HG02981 (cell line): ENCODE measurements around the gene GRID1.
A peak's percentile ranks its signal among the peaks of the same experiment; 100 is the strongest.

Experiments
- ATAC-seq: cut with Tn5 transposase; IDR thresholded peaks from one replicate; pipeline ENCODE4 v1.9.1; 2021; ENCODE audit warnings: mild to moderate bottlenecking, moderate library complexity; ENCODE audit not compliant: unreplicated experiment

The GRID1 gene

DNA sequence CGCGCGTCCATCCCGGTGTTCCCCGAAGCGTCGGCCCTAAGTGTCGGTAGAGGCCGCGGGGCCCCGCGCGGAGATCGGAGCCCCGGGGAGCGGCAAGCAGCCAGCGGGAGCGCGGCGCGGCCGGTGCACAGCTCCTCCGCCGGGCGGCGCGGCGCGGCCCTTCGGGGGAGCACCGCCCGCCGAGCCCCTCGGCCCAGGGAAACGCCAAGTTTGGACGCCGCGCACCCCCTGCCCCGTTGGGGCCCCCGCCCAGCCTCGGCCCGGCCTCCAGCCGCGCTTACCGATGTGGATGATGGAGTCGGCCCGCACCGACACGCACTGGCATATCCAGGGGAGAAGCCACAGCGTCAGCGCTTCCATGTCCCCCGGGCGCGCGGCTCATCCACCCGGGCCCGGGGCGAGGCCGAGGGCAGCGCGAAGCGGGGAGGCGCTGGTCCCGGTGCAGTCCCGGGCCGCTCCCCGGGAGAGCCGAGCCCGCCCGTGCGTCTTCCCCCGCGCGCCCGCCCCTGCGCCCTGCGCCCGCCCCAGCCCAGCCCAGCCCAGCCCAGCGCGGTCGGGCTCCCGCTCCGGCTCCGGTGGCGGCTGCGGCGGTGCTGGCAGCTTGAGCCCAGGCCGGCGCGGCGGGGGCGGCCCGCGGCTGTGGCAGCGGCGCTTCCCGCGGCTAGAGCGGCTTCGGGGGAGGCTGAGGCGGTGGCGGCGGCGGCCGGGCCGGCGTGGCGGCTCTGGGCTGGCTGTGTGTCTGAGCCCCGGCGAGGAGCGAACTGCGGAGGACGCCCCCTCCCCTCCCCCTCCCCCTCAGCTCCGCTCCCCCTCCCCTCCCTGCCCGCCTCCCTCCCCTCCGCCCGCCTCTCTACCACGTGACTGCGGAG is at the start of gene GRID1:
Gene GRID1, minus strand, starts transcription at position 763 of the 869 bp plus-strand sequence.
- ATAC-seq: no peak

DNA sequence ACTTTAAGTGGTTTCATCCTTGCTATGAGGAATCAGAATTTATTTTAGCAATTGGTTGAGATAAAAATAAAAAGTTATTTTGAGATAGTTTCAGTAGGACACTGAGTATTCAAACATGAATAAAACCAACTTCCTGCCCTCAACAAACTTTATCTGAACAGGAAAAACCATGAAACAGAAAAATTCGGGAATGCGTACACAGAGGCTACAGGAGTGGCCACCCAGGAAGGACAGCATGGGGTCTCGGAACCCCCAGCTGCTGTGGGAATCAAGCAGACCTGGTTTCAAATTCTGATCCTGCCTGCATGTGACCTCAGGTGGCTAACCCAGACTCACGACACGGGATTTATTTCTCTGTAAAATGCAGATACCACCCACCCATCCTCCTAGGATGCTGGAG is 49.0 kb upstream of the GRID1 start:
- no peak for ATAC-seq

DNA sequence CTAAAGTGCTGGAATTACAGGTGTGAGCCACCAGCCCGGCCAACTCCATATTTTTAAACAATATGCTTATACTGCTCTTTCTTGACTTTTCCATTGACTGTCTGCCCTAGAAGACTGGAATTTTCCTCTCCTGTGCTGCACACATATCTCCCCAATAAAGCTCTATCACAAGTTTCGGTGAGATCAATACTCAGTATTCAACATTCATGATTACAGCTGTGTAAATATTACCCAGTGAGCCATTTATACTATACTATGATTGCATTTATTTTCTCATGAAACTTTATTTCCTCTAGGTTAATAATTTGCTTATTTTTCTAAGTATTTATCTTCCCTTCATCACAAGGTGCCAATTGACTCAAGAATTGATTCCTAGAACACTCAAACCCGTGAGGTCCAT is 48.5 kb upstream of the GRID1 start:
- ATAC-seq: no peak

DNA sequence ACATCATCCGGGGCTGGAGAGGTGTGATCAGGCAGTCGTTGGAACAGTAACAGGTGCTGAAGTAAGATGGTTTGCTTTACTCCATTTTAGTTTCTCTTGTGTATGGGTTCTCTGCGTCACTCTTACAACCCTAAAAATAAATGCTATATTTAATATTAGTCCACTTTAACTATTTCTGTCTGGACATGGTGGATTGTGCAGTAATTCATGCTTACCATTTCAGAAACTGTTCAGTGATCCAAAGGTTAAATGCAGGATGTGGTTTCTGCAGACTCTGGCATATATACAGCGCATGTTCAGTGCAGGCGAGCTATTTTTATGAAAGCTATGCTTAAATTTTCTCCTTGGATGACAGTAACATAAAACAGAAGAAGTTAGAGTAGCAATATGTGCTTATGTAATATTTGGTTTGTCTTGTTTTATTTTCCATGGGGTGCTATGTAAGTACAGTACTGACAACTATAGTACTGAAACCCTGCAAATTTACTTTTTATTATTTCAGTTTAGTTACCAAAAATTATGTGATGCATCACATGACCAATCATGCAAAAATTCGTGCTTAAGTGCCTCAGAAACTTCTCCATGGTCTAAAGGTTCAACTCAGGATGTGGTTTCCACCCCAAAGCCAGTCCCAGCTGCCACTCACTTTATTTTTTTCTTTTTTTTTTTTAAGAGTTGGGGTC is 46.6 kb upstream of the GRID1 start:
- peak; percentile 77 for ATAC-seq

DNA sequence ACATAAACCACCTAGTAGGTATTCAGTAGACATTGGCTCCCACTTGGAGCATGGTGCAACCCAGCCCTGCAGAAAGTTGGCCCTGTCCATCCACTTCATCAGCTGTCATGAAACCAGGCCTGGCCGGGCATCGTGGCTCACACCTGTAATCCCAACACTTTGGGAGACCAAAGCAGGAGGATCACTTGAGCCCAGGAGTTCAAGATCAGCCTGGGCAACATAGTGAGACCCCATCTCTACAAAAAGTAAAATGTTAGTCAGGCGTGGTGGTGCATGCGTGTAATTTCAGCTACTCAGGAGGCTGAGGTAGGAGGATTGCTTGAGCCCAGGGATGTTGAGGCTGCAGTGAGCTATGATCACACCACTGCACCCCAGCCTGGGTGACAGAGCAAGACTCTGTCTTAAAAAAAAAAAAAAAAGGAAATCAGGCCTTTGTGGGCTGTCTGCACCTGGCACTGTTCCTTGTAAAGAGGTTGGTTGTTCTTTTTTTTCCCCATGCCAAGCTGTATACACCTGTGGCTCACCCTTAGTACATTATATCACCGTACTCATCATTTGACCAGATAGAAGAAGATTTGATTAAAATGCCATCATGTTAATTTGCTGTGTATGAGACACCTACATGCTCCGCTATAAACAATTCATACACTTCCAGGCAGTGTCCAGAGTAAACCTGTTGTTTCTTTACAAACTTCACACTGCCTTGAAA is 45.4 kb upstream of the GRID1 start:
- peak; percentile 1 for ATAC-seq

DNA sequence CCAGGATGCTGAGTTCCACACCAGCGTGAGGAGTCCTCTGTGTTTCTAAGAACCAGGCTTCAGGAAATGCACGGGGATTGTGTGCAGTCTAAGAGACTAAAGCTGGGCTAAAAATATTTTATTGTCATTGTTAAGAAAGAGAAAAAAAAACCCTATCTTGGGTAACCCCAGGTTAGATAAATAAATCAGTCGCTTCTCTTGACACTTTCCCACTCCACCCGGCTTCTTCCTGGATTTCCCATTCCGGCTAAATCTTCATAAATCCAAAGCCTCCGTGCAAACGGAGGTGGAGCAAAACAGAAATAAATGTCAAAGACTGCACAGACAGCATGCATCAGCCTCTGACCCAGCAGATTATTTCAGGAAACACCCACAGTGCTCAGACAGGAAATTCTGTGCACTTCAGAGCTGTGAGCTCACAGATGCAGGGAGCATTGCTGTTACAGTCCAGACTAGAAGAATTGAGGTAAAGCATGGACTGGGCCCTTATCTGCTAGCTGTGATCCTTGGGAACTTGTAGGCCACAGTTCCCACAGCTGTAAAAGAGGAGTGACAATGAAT is 44.8 kb upstream of the GRID1 start:
- ATAC-seq: peak; percentile 31

DNA sequence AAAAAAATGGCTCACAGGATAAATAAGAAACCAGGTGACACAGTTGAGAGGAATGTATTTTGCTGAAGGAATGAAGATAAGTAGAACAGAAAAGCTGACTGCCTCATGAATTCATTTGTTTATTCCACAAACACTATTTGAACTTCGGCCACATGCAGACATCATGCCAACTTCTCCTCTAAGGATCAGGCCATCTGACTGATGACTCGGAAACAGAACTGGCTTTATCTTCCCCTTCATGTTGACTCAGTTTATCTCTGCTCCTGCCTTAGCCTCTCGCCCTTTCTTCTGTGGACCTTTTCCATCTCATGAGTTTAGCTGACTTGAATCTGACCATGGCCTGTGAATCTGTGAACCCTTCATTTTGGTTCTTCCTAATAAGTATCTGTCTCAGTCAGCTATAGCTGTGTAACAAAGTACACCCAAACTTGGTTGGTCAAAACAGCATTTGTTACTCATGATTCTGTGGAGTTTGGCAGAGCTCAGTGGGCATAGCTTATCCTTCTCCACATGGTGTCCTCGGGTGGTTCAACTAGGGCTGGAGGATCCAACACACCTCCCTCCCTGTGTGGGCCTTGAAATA is 44.0 kb upstream of the GRID1 start:
- no peak for ATAC-seq

DNA sequence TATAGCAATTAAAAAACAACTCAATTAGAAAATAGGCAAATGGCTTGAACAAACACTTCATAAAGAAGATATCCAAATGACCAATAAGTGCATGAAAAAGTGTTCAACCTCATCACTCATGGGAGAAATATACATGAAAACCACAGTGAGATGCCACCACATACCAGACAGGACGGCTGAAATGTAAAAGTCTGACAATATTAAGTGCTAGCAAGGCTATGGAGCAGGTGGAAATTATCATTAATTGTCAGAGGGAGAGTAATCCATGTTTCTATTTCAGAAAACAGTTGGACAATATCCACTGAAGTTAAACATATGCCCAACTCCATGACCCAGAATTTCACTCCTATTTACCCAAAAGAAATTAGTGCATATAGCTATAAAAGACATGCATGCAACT is 42.6 kb upstream of the GRID1 start:
- ATAC-seq: no peak

DNA sequence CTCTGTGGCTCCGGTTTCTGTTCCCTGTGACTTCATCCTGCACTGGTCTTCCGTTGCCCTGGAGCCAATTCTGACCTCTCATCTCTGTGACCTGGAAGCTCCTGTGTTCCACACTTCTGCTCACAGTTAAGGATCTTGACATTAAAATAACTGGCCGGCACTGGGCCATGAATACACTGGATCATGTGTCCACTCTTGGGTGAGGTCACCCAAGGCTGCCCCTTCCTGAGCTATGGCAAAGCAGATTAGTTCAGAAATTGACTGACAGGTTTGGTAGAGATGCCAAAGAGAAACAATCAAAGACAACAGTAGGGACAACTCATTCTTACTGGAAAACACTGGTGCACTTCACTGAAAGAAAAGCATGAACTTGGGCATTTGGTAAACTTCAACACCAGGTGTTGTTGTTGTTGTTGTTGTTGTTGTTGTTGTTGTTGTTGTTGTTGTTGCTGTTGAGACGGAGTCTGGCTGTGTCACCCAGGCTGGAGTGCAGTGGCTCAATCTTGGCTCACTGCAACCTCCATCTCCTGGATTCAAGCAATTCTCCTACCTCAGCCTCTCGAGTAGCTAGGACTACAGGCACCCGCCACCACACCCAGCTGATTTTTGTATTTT is 36.7 kb upstream of the GRID1 start:
- ATAC-seq: no peak

DNA sequence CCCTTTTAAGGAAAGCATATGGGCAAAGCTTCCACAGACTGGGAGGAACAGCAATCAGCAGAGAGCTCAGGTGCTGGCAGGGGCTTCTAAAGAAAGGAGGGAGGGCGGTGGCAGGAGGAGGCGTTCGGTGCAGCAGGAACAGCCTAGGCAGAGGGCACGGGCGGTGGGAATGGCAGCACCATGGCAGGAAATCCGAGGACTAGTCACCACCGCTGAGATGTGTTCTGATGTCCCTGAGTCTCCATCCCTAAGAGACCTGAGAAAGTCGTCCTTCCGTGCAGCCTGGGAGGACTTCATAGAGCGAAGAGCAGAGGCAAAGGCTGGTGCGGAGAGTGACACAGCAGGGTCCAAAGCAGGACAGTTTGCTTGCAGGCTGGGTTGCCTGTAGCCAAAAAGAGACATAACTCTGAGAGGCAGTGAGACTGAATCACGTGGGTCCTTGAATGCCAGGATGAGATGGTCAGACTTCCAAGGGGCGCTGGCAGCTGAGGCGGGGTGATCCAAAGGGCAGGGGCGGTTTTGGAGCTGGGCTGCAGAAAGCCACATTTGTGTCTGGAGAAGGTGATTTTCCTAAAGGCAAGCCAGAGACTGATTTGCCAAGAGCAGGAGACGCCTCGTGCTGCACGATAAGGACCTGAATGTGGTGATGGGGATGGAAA is 35.8 kb upstream of the GRID1 start:
- no peak for ATAC-seq

DNA sequence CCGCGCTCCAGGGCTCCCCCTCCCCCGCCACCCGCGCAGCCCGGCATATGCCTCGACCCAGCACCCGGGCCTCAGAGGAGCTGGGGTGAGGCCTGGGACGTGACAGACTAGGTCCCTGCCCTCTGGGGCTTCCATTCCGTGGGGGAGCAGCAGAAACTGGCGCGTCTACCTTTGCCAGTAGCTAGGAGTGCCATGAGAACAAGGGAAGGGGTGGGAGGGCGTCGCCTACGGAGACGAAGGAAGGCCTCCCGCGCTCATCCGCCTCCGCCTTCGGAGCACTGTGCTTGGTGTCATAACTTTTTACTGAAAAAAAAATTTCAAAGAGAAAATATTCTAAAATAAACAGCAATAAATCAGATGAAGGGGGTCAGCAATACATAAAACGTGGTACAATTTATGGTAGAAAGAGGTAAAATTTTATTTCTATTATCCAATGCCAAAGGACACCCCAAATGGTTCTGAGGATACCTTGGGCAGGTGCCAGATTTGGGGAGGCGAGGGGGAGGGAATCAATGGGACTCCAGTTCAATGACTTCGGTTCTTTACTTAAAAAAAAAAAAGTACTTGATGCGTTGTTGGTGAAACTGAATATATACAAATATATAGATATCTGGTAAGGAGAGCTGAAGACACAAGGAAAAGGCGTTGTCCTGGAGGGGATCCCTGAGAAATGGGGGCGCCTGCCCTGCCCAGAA is 35.1 kb upstream of the GRID1 start:
- ATAC-seq: no peak

DNA sequence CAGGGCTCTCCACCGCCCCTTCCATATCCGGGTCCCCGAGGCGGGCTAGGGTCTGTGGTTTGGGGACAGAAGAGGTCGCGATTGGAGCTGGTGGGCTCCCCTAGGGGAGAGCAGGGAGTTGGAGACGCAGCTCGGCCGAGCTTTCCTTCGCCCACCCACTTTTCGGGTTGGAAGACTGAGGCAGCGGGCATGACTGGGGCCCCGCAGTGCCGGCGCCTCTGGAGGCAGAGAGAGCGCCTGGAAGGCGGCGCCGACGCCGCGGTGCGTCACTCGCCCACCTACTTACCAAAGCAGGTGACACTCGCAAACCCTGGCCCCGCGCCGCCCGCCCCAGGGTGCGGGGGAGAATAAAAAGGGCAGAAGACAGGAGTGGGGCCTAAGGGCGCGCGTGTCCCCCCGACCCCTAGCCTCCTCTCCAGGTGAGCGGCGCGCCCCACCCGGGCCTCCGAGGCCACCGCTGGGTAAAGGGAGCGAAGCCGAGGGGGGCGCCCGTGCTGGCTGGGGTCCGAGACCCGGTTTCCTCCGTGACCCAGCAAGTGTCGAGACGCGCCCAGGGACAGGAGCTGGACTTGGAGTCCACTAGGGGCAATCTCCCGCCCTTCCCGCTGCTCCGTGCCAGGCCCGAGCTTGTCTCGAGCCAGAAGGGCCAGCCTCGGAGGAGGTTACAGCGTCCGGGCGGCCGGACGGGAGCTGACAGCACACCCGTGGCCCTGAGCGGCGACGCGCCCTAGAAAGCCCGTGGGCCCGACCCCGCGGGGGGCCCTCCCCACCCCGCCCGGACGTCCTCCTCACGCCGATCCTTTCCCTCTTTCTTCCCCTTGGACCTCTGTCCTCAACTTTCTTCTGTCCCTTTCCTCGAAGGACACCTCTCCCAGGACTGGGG is 34.4 kb upstream of the GRID1 start:
- peak; percentile 25 for ATAC-seq

DNA sequence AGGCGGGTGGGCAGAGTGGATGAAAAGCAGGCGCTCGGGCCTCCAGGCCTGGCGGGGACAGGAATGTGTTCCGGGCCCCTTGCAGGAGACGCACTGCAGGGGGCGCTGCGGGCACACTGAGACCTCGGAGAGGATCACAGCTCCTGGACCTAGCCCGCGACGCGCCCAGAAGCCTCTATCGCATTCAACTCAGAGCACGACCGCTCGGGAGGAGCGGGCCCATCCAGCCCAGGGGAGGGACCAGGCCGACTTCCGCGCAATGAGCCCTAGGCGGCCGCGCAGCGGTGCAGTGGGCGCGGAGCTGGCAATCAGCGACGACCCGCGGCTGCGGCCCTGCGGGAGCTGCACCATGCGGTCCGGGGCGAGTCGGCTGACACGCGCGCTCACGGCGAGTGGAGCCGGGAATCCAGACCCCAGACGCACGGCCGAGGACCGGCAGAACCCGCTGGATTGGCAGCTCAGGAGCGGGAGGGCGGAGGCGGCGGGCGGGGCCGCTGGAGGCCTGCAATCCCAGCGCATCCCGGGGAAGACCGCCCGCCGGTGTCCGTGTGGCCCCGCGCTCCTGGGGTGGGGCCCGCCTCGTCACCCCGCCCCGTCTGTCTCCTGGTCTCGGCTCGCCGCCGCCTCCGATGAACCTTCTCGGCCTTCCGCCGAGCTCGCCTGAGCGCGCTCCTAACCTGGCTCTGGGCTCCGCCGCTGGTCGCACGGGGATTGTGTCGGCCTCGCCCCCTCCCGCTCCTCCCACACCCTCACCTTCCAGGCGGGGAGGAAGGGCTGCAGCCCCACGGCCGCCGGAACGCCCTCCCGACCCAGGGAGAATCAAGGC is 33.5 kb upstream of the GRID1 start:
- ATAC-seq: peak; percentile 91

DNA sequence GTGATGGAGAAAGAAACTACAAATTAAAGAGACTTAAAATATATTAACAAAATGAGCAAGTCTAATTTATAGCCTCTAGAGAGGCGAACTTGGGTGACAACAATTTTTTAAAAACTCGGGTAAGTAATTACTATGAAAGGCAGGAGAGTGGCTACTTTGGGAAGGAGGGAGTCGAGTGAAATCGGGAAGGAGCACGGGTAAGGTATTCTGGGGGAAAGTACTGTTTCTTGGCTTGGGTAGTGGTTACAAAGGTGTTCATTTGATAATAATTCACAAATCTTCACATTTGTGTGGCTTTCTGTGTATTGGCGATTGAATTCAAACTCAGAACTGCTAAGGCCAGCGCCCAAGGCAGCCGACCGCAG is 32.9 kb upstream of the GRID1 start:
- no peak for ATAC-seq

DNA sequence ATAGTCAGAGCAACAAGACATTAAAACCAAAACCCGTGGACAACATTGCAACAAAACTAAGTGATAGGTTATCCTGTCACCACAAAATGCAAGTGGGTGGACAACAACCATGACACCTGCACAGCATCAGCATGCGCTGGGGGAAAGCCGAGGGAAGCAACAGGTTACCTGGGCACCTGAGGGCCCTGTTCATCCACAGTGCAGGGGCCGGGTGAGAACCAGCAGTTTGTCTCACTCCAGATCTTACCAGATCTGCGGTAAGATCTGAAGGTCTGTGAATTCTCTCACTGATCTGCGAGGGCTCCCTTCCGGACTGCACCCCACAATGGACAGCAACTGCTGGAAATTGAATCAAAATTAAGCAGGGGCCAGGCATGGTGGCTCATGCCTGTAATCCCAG is 30.5 kb upstream of the GRID1 start:
- no peak for ATAC-seq

DNA sequence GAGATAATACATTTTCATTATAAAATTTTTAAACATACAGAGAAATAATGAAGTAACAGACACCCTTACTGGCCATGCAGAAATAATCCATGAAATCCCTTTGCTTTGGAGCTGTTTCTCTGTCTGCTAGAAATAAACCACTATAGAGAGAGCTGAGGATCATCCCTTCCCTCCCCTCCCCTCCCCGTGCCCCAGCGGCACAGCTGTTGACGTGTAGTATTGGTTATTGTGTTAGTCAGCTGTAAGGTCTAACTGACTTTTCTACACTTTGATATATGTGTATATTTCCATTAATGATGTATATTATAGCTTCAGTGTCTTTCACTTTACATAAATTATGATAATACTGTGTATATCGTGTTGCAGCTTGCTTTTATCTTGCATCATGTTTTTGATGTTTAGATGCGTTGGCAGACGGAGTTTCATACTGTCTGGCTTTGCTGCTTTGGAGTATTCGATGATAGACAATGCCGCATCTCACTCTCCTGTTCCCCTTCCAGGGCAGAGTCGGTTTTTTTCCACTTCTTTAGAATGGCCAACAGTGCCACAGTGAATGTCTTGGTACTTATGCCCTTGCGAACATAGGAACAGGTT is 27.4 kb upstream of the GRID1 start:
- no peak for ATAC-seq

DNA sequence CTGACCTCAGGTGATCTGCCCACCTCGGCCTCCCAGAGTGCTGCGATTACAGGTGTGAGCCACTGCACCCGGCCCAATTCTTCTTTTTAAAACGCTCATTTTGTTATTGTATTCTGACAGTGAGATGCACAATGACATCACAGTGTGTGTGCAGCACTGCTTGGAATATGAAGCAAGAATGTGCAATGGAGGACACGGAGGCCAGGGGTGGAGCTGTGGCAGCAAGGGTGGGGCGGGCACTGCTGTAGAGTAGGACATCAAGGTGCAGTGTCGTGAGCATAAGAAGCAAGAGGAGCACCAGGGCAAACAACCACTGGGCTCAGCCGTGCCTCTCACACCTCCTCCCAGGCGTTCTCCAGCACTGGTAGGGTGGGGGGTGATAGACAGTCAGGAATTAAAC is 26.8 kb upstream of the GRID1 start:
- no peak for ATAC-seq
